PC-9 (cell line): Measurements from ENCODE around the gene PKNOX2. TPM values are rescaled to one million over a fixed set of nuclear protein-coding genes. Genes with fewer than 3 reads are reported as not detected.

ENCODE experiments used
- BruUV-seq: library from RNA; stranded (reverse); fragments of 400-500 nt; replicated peaks from 2 replicates; lab custom pipeline; 2021; lab: Mats Ljungman, UMichigan
- CTCF ChIA-PET: fragments of 300-600 bp; sonication (Branson Sonifier 250); formaldehyde crosslinking; loops from one replicate; lab custom pipeline; 2022; ENCODE audit warnings: antibody characterized with exemption; lab: Charles Lee
- POLR2A ChIA-PET: fragments of 300-600 bp; sonication (Branson Sonifier 250); formaldehyde crosslinking; loops from one replicate; lab custom pipeline; 2022; ENCODE audit warnings: antibody characterized with exemption; ENCODE audit not compliant: unreplicated experiment; lab: Charles Lee
- DNase-seq, 2 experiments: peaks; one replicate each; pipeline versions ENCODE4 v3.0.0 to v3.0.0-alpha.2; 2015 to 2022; ENCODE audit warnings: mixed read lengths in 1 of 2
- H2AFZ ChIP-seq: fragments of 200-600 bp; sonication (generic); 2 replicates; pipeline ENCODE4 v1.8.1; 2017; ENCODE audit warnings: antibody characterized with exemption
- H3F3A ChIP-seq: fragments of 200-600 bp; sonication (generic); 2 replicates; pipeline ENCODE4 v1.8.1; 2017; ENCODE audit warnings: antibody characterized with exemption, mild to moderate bottlenecking, low read depth; ENCODE audit not compliant: insufficient read depth
- H3K27ac ChIP-seq: fragments of 200-600 bp; sonication (generic); 2 replicates; pipeline ENCODE4 v1.6.1; 2016; ENCODE audit warnings: mixed run types
- H3K27me3 ChIP-seq: fragments of 200-600 bp; sonication (generic); 2 replicates; pipeline ENCODE4 v1.6.1; 2016; ENCODE audit warnings: low read depth, mixed run types; ENCODE audit not compliant: insufficient read depth
- H3K36me3 ChIP-seq: fragments of 200-600 bp; sonication (generic); 2 replicates; pipeline ENCODE4 v1.6.1; 2016; ENCODE audit warnings: low read depth, mixed run types
- H3K4me1 ChIP-seq: fragments of 200-600 bp; sonication (generic); replicated peaks from 2 replicates; pipeline ENCODE4 v1.6.1; 2016; ENCODE audit warnings: mixed run types; ENCODE audit not compliant: insufficient read depth
- H3K4me2 ChIP-seq: fragments of 200-600 bp; sonication (generic); 2 replicates; pipeline ENCODE4 v1.6.1; 2017; ENCODE audit warnings: mixed run types
- H3K4me3 ChIP-seq: fragments of 200-600 bp; sonication (generic); 2 replicates; pipeline ENCODE4 v1.6.1; 2016; ENCODE audit warnings: mixed run types
- H3K79me2 ChIP-seq: fragments of 200-600 bp; sonication (generic); 2 replicates; pipeline ENCODE4 v1.6.1; 2017; ENCODE audit warnings: low read depth, mixed run types
- H3K9me2 ChIP-seq: fragments of 200-600 bp; sonication (generic); 2 replicates; pipeline ENCODE4 v1.8.1; 2017; ENCODE audit warnings: mild to moderate bottlenecking; ENCODE audit not compliant: insufficient read depth
- H3K9me3 ChIP-seq: fragments of 200-600 bp; sonication (generic); 2 replicates; pipeline ENCODE4 v1.8.1; 2016; ENCODE audit warnings: low read depth; ENCODE audit not compliant: insufficient read depth
- H4K20me1 ChIP-seq: fragments of 200-600 bp; sonication (generic); 2 replicates; pipeline ENCODE4 v1.8.1; 2017; ENCODE audit not compliant: insufficient read depth
- CTCF ChIP-seq: fragments of 200-600 bp; sonication (generic); conservative IDR thresholded peaks from 2 replicates; pipeline ENCODE4 v1.6.1; 2017; ENCODE audit warnings: mixed run types, antibody characterized with exemption, mild to moderate bottlenecking, moderate library complexity
- EZH2 ChIP-seq: fragments of 200-600 bp; sonication (generic); IDR thresholded peaks from 2 replicates; pipeline ENCODE4 v1.8.0; 2017; ENCODE audit warnings: antibody characterized with exemption, low read depth
- intact Hi-C: fragments of 100-400 bp; cut with micrococcal nuclease; formaldehyde crosslinking; loops from one replicate; pipeline ENCODE4 v1.10.0; 2022; ENCODE audit not compliant: unreplicated experiment
- total RNA-seq: library from RNA; stranded (reverse); gene quantifications from 2 replicates; pipeline ENCODE4 v1.2.3, GENCODE V29; 2021

Gene PKNOX2
- total RNA-seq, 1 experiment from 2014 or later, result not detected

GRCh38 chr11:125123194-125123946 lies 41.2 kb upstream of the PKNOX2 start:
- CTCF ChIA-PET, result interaction anchor here (0.8 to 1.6 kb wide), 3 partner anchors 12 to 62 kb away, joined by 3 read pairs; partner anchors contain the start of gene TMEM218
- peak in 1 of 2 experiments; percentile 62 for DNase-seq
- TF ChIP-seq CTCF (no peak), EZH2 (no peak)
- Histone ChIP-seq H3K9me2 (no peaks in the 10 kb centered on the region), H3K9me3 (no peaks in the 10 kb centered on the region), H3K27ac (peak overlapping the region; percentile 57), H2AFZ (peak overlapping the region; percentile 91), H3F3A (peaks cover 5% of the 10 kb centered on the region; the same call in 1 of the 2 replicates), H3K4me3 (peak overlapping the region; percentile 57), H3K36me3 (no peaks in the 10 kb centered on the region), H3K27me3 (no peaks in the 10 kb centered on the region), H3K4me1 (peaks cover 14% of the 10 kb centered on the region), H4K20me1 (no peaks in the 10 kb centered on the region), H3K4me2 (peak overlapping the region; percentile 88), H3K79me2 (no peaks in the 10 kb centered on the region)
- intact Hi-C loops, result no loop called here
- POLR2A ChIA-PET, result interaction anchor here (0.8 kb wide), 1 partner anchor 765 kb away, joined by 21 read pairs; no protein-coding TSS in a partner anchor
- BruUV-seq, result no TSS peak

- H3K4me1 ChIP-seq, result peaks cover 14% of the 10 kb centered on the region
- no peaks in the 10 kb centered on the region for H3K36me3 ChIP-seq
- no peaks in the 10 kb centered on the region for H4K20me1 ChIP-seq
- no TSS peak for BruUV-seq
- peak overlapping the region; percentile 57 for H3K4me3 ChIP-seq
- no peaks in the 10 kb centered on the region for H3K27me3 ChIP-seq
- peak; percentile 80 for TF ChIP-seq CTCF
- TF ChIP-seq EZH2, result no peak
- peak overlapping the region; percentile 57 for H3K27ac ChIP-seq
- peak overlapping the region; percentile 88 for H3K4me2 ChIP-seq
- H3K9me2 ChIP-seq, result no peaks in the 10 kb centered on the region
- ChIA-PET CTCF (interaction anchor here (0.8 to 1.6 kb wide), 3 partner anchors 13 to 63 kb away, joined by 3 read pairs; partner anchors contain the start of gene TMEM218), POLR2A (interaction anchor here (0.8 kb wide), 1 partner anchor 764 kb away, joined by 21 read pairs; no protein-coding TSS in a partner anchor)
- H3K9me3 ChIP-seq, result no peaks in the 10 kb centered on the region
- DNase-seq, result peak; percentile 45 to 72
- peak overlapping the region; percentile 91 for H2AFZ ChIP-seq
- peaks cover 5% of the 10 kb centered on the region; the same call in 1 of the 2 replicates for H3F3A ChIP-seq
- H3K79me2 ChIP-seq, result no peaks in the 10 kb centered on the region
- intact Hi-C loops, result loop anchor here (2.0 kb wide), 1 partner anchor 61 kb away; the partner anchor contains the start of gene SLC37A2
Observed at GRCh38 chr11:125123947-125124617, 40.5 kb upstream of the PKNOX2 start.

GRCh38 chr11:125124618-125124992 lies 39.9 kb upstream of the PKNOX2 start:
- no peak for DNase-seq
- Histone ChIP-seq H3K4me2 (peak overlapping the region; percentile 88), H3K4me1 (peaks cover 14% of the 10 kb centered on the region), H3K27ac (no peak overlapping the region), H3K79me2 (no peaks in the 10 kb centered on the region), H3K9me3 (no peaks in the 10 kb centered on the region), H3K36me3 (no peaks in the 10 kb centered on the region), H3F3A (peaks cover 5% of the 10 kb centered on the region; the same call in 1 of the 2 replicates), H4K20me1 (no peaks in the 10 kb centered on the region), H3K9me2 (no peaks in the 10 kb centered on the region), H3K27me3 (no peaks in the 10 kb centered on the region), H3K4me3 (peak overlapping the region; percentile 57; the same call in 1 of the 2 replicates), H2AFZ (peak overlapping the region; percentile 91; the same call in 1 of the 2 replicates)
- CTCF ChIA-PET, result interaction anchor here (1.2 to 1.6 kb wide), 2 partner anchors 13 to 33 kb away, joined by 3 read pairs; partner anchors contain the start of gene TMEM218
- no TSS peak for BruUV-seq
- POLR2A ChIA-PET, result no interaction called here
- intact Hi-C loops, result loop anchor here (2.0 kb wide), 1 partner anchor 62 kb away; the partner anchor contains the start of gene SLC37A2
- TF ChIP-seq CTCF (no peak; the same call in 1 of the 2 replicates), EZH2 (no peak)
